Activated effector memory CD4-positive, alpha-beta T cell treated with anti-CD3 and anti-CD28 coated beads, Interleukin-2, amount 50 U/mL, for 16 hours (primary cell): ENCODE measurements around the gene ST8SIA5.

Source experiments
- DNase-seq: peaks from one replicate; pipeline ENCODE4 v3.0.0-alpha.2; 2020

The ST8SIA5 gene

GRCh38 chr18:46738491-46738890 is 18.4 kb downstream of the ST8SIA5 start:
- no peak for DNase-seq

DNA sequence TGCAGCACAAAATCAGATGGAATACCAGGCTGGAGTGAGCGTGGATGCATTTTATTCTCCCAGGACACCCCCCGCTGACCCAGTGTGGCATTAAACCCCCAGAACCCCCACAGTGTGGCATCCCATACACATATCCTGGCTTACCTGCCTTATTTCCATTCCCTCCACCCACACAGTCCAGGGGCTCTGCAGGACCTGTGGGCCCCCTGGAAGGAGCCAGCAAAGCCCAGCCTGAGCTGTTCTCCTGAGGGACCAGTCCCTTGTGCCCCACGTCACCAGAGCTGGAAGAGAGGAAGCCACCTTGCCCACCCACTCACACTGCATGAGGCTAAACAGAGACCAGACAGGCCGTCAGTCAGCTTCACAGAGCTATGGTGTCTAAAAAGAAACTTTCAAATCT is 20.1 kb downstream of the ST8SIA5 start:
- DNase-seq = no peak

- no peak for DNase-seq
These were observed 20.7 kb downstream of the ST8SIA5 start for GRCh38 chr18:46736135-46736534.

DNA sequence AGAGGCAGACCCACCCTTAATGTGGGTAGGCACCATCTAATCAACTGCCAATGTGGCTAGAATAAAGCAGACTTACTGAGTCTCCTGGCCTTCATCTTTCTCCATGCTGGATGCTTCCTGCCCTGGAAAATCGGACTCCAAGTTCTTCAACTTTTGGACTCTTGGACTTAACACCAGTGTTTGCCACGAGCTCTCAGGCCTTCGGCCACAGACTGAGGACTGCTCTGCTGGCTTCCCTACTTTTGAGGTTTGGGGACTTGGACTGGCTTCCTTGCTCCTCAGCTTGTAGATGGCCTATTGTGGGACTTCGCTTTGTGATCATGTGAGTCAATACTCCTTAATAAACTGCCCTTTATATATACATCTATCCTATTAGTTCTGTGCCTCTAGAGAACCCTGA is 21.9 kb downstream of the ST8SIA5 start:
- no peak for DNase-seq

- DNase-seq = no peak
These were observed 23.0 kb downstream of the ST8SIA5 start for GRCh38 chr18:46733872-46734271.

DNA sequence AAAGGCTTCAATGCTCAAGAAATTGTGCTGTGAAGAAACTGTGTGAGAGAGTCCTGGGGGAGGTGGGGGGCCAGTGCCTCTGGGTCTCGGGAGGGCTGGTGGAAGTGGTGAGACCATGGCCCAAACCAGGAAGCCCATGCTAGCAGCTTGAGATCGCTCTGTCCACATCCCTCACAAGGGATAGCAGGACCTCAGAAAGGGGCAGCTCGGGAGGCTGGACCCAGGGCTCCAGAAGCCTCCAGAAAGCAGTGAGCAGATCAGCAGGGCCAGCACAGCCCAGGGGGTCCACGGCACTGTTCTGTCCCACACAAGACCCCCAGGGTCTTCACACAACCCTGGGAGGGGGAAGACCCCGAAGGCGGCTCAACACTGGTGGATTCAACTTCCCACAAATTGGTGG is 24.1 kb downstream of the ST8SIA5 start:
- DNase-seq = no peak

DNA sequence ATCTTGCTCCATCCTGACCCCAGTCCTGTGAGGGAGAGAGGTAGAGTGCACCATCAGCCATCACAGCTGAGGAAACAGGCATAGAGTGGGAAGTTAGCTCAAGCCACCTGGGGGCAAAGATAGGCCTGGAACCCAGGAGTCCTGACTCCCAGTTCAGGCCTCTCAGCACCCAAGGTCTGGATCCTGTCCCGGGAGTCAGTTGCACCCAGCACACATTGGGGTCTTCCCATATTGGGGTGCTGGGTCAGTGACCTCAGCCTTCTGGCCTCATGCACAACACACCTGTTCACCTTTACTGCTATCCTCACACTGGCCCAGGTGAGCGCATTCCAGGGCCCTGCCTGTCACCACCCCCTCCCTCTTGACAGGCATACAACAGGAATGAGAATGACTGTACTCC is 24.7 kb downstream of the ST8SIA5 start:
- no peak for DNase-seq

DNA sequence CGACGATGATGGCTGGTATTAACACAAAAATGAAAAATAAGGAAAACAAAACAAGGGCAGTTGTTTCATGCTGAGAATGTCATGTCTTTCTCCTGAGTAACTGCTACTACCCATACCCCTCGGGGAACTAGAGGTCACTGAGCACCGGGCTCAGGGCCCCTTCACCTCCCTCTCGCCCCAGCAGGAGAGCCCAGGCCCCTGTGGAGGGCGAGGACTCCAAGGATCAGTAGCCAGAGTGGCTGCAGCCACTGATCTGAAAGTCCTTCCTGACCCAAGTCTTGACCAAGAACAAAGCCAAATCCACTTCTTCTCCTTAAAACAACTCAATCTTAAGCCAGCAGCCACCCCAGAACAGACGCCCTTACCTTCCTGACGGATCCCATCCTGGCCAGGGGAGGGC is 25.5 kb downstream of the ST8SIA5 start:
- no peak for DNase-seq

- no peak for DNase-seq
These were observed 28.5 kb downstream of the ST8SIA5 start for GRCh38 chr18:46728219-46728930.

DNA sequence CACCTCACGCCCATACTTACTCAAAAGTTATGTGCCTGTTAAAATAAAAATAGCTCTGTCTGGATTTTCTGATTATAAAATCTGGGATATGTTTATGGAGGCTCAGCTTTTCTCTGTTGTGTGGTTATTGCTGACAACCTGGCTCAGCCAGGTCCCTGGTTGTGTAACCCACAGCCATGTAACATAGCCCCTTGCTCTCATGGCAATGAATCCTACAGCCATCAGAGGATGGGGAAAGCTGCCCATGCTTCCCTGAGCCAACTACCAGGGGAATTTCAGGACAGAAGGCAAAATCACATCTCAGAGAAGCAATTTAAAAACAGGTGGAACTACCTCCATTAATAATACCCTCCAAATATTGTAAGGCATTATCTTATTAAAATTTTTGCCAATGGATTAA is 29.7 kb downstream of the ST8SIA5 start:
- DNase-seq = no peak

GRCh38 chr18:46725310-46725709 is 31.5 kb downstream of the ST8SIA5 start:
- no peak for DNase-seq

GRCh38 chr18:46723856-46724415 is 32.9 kb downstream of the ST8SIA5 start:
- no peak for DNase-seq

GRCh38 chr18:46722051-46722450 is 34.8 kb downstream of the ST8SIA5 start:
- DNase-seq = no peak

- no peak for DNase-seq
These were observed 35.5 kb downstream of the ST8SIA5 start for GRCh38 chr18:46721331-46721730.

- DNase-seq = no peak
These were observed 36.3 kb downstream of the ST8SIA5 start for GRCh38 chr18:46720521-46720920.

- DNase-seq = no peak
These were observed 36.8 kb downstream of the ST8SIA5 start for GRCh38 chr18:46720092-46720491.

DNA sequence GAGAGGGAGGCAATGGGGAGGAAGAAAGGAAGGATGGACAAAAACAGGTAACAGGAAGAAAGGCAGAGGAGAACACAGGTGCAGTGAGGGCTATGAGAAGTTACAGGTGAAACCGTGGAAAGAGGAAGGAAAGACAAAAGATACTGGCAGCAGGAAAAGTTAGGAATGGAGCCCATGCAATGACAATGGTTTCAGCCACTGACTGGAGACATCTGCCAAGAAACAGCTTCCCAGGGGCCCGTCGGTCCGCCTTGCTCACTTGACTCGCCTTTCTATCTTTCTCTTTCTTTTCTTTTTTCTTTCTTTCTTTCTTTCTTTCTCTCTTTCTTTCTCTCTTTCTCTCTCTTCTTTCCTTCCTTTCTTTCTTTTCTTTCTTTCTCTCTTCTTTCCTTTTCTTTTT is 37.5 kb downstream of the ST8SIA5 start:
- DNase-seq = no peak

GRCh38 chr18:46718501-46719341 is 38.1 kb downstream of the ST8SIA5 start:
- DNase-seq = no peak

DNA sequence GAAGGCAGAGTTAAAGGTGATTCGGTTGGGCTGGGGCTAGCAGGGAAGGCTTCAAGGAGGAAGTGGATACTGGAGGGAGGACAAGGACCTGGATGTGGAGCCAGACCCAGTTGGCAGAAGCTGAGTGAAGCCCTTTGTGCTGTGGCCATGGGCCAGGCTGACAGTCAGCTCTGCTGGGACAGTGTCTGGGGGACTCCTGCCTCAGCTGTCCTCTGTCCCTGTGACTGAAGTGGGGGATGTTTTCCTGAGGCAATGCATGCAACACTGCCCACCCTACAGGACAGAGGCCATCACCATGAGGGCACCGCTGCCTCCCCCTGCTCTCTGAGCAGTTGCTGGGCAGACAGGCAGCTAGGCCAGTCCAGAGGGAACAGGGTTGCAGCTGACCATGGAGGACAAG is 40.0 kb downstream of the ST8SIA5 start:
- no peak for DNase-seq

- no peak for DNase-seq
These were observed 40.5 kb downstream of the ST8SIA5 start for GRCh38 chr18:46716336-46716735.

- DNase-seq = no peak
These were observed 41.8 kb downstream of the ST8SIA5 start for GRCh38 chr18:46715062-46715461.

DNA sequence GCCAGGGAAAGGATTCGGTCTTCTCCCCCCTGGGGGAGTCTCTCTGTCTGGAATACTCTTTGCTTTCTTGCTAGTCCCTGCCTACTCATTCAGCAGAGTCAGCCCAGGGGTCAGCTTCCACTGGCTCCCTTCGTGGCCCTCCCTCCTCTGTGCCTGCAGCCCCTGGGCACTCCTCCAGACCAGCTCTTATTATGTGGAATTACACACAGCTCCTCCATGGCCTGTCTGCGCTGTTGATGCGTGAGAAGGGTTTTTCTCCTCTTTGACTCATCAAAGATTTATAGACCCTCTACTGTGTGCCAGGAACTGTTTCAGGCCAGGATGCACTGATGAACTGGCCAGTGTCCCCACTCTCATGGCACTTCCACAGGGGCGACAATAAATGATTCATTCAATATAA is 44.4 kb downstream of the ST8SIA5 start:
- DNase-seq = no peak

GRCh38 chr18:46711444-46711863 is 45.4 kb downstream of the ST8SIA5 start:
- no peak for DNase-seq

- DNase-seq = no peak
These were observed 49.9 kb downstream of the ST8SIA5 start for GRCh38 chr18:46706968-46707367.
